ENCODE results near the gene C4BPA.

Gene C4BPA

DNA sequence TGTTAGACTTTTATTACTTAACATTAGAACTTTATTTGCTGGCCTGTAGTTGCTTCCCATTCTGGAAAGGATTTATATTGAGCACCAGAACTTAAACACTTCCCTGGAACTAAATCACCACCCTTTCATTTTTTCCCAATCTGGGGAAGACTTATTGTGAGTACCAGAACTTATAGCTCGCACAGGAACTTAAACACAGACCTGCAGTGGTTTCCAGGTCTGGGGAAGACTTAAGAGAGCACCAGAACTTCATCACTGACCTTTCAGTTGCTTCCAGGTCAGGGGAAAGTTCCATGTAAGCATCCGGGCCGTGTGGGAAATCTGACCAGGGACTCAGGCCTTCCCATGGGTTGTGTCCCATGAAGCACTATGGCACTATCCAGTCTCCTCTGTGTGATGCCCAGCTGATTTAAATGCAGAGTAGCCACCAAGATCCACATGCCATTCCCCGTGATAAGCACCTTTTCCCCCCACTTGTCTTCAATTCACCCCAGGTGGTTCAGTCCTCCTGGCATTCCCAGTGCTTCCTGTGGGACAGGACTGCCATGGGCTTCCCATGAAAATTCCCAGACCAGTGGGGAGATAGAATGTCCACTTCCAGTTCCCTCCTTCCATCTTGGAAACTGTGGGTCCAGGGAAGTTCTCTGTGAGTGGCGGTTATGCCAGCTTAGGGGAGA is 48.9 kb downstream of the C4BPA start:
- no peaks in the 10 kb centered on the region for H4K20me1 ChIP-seq (ENCODE audit: low read depth, low read length)
- no peaks in the 10 kb centered on the region for H3K36me3 ChIP-seq (ENCODE audit: low read length)
- no peak overlapping the region for H3K4me2 ChIP-seq (ENCODE audit: low read depth, low read length, poor library complexity, severe bottlenecking)
- H3K79me2 ChIP-seq (ENCODE audit: insufficient read depth, low read length): no peaks in the 10 kb centered on the region
- no peaks in the 10 kb centered on the region for H3K9me2 ChIP-seq (replicated peaks; ENCODE audit: insufficient read depth, low read length)
- no peak overlapping the region for H2AFZ ChIP-seq (ENCODE audit: low read depth, low read length, severe bottlenecking)
- TF ChIP-seq EZH2phosphoT487 (conservative IDR thresholded peaks at IDR 0.05; ENCODE audit: low read length): no peak
- TF ChIP-seq, protein P1, sequence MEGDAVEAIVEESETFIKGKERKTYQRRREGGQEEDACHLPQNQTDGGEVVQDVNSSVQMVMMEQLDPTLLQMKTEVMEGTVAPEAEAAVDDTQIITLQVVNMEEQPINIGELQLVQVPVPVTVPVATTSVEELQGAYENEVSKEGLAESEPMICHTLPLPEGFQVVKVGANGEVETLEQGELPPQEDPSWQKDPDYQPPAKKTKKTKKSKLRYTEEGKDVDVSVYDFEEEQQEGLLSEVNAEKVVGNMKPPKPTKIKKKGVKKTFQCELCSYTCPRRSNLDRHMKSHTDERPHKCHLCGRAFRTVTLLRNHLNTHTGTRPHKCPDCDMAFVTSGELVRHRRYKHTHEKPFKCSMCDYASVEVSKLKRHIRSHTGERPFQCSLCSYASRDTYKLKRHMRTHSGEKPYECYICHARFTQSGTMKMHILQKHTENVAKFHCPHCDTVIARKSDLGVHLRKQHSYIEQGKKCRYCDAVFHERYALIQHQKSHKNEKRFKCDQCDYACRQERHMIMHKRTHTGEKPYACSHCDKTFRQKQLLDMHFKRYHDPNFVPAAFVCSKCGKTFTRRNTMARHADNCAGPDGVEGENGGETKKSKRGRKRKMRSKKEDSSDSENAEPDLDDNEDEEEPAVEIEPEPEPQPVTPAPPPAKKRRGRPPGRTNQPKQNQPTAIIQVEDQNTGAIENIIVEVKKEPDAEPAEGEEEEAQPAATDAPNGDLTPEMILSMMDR (IDR thresholded peaks at IDR 0.05; ENCODE audit: insufficient read depth, low read length, poor library complexity, severe bottlenecking): no peak
- H3F3A ChIP-seq (ENCODE audit: insufficient read depth): no peaks in the 10 kb centered on the region
- no peaks in the 10 kb centered on the region for H3K27me3 ChIP-seq (ENCODE audit: low read length)
- H3K9me3 ChIP-seq (ENCODE audit: insufficient read depth, low read length): no peaks in the 10 kb centered on the region
- no peak overlapping the region for H3K4me3 ChIP-seq (ENCODE audit: insufficient read depth, low read length, poor library complexity, severe bottlenecking)
- no peak overlapping the region for H3K9ac ChIP-seq (ENCODE audit: low read length)
- no peak overlapping the region for H3K27ac ChIP-seq (ENCODE audit: low read depth, low read length)

DNA sequence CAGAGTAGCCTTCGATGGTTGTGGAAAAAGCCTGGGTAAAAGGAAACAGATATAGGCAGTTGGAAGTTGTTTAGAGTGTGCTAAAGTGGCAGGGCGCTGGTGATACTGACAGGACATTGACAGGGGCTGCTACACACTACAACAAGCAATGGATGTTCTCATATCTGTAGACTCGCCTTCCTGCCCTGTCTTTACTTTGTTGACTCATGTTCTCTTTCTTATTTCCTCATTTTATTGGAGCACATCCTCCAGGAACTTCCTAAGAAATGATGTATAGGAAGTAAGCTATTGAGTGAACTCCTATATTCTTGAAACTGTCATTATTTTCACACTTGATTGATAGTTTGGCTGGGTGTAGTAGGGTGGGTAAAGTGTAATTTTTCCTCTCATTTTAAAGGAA is 51.0 kb downstream of the C4BPA start:
- Histone ChIP-seq H3K4me3 (ENCODE audit: insufficient read depth, low read length, poor library complexity, severe bottlenecking) (no peak overlapping the region), H3K36me3 (ENCODE audit: low read length) (no peaks in the 10 kb centered on the region), H3K27me3 (ENCODE audit: low read length) (no peaks in the 10 kb centered on the region), H3K4me2 (ENCODE audit: low read depth, low read length, poor library complexity, severe bottlenecking) (no peak overlapping the region), H3K9me2 (replicated peaks; ENCODE audit: insufficient read depth, low read length) (no peaks in the 10 kb centered on the region), H4K20me1 (ENCODE audit: low read depth, low read length) (no peaks in the 10 kb centered on the region), H3K27ac (ENCODE audit: low read depth, low read length) (no peak overlapping the region), H3F3A (ENCODE audit: insufficient read depth) (no peaks in the 10 kb centered on the region), H3K9me3 (ENCODE audit: insufficient read depth, low read length) (no peaks in the 10 kb centered on the region), H2AFZ (ENCODE audit: low read depth, low read length, severe bottlenecking) (no peak overlapping the region), H3K9ac (ENCODE audit: low read length) (no peak overlapping the region), H3K79me2 (ENCODE audit: insufficient read depth, low read length) (no peaks in the 10 kb centered on the region)
- TF ChIP-seq EZH2phosphoT487 (conservative IDR thresholded peaks at IDR 0.05; ENCODE audit: low read length): no peak
- TF ChIP-seq, protein P1 (IDR thresholded peaks at IDR 0.05; ENCODE audit: insufficient read depth, low read length, poor library complexity, severe bottlenecking): no peak

DNA sequence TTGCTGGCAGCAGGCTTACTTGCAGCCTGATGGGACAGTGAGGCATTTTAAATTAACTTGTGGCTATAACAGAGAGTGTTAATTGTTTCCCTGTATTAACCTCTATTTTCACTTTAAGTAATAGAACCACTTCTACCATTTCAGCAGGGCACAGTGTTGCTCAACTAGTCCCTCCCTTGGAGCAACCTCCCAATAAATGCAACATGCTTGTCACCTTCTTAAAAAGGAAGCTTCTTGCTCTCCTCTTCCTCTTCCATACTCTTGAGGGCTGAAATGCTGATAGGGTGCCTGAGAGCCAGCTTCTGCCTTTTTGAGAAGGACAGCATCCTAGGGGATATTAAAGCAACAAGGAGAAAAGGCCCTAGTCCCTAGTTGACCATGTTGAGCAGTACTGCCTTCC is 52.1 kb downstream of the C4BPA start:
- no peaks in the 10 kb centered on the region for H3K9me2 ChIP-seq (replicated peaks; ENCODE audit: insufficient read depth, low read length)
- no peaks in the 10 kb centered on the region for H3K27me3 ChIP-seq (ENCODE audit: low read length)
- no peaks in the 10 kb centered on the region for H3K36me3 ChIP-seq (ENCODE audit: low read length)
- no peaks in the 10 kb centered on the region for H3K9me3 ChIP-seq (ENCODE audit: insufficient read depth, low read length)
- no peaks in the 10 kb centered on the region for H3K79me2 ChIP-seq (ENCODE audit: insufficient read depth, low read length)
- no peak overlapping the region for H3K27ac ChIP-seq (ENCODE audit: low read depth, low read length)
- H4K20me1 ChIP-seq (ENCODE audit: low read depth, low read length): no peaks in the 10 kb centered on the region
- no peak overlapping the region for H2AFZ ChIP-seq (ENCODE audit: low read depth, low read length, severe bottlenecking)
- H3F3A ChIP-seq (ENCODE audit: insufficient read depth): no peaks in the 10 kb centered on the region
- H3K4me2 ChIP-seq (ENCODE audit: low read depth, low read length, poor library complexity, severe bottlenecking): no peak overlapping the region
- no peak for TF ChIP-seq EZH2phosphoT487 (conservative IDR thresholded peaks at IDR 0.05; ENCODE audit: low read length)
- TF ChIP-seq, protein P1 (IDR thresholded peaks at IDR 0.05; ENCODE audit: insufficient read depth, low read length, poor library complexity, severe bottlenecking): no peak
- H3K4me3 ChIP-seq (ENCODE audit: insufficient read depth, low read length, poor library complexity, severe bottlenecking): no peak overlapping the region
- no peak overlapping the region for H3K9ac ChIP-seq (ENCODE audit: low read length)
